ENCODE data around the gene C2orf78.
A peak's percentile ranks its signal among the peaks of the same experiment; 100 is the strongest.
"Not testable (repeated sequence)": the region's sequence is repeated elsewhere in the genome, so short reads cannot be mapped to it uniquely, and the experiment has no call there.

The C2orf78 gene, protein sequence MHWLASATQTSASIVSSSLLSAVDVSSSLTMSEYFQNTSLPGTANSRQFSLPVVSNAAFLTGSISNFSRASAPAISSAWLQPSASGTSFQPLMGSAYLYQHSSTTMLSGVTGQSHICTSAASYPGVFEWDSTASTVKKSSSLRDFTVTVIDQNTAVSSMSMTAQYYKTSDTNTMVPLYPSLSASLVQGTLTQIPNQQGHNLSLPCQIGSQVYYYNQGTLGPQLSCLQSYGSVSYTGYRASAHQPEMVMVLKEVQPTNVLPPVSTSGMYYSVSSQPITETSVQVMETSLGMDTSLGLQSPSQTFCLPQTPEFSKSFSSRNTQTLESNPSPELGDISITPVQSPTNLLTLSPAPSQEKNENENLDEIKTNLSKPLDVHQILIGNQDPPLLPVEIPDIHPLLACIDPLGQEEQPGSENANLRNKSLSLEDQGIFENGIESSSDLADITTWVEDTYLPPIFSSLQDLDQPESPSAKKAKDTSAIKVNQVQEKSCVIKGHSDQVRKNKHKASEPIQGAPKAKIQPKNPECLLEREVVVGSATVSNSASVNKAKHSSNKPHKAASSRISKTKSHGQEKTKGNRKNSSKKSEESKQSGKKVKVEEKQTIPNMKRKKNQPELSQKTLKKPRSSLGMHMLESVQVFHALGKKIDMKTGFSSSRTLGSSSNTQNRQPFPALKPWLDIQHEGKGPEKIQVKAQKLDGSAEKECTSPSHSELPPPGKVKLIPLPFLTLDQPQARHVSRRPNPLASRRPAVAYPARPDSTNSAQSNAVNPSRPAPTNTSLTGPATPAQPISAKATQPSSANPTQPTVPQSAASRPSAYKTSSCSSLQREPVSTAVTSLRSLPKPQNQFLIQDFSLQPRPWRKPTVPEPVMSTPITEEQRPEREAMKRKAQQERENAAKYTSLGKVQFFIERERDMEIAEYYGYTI

DNA sequence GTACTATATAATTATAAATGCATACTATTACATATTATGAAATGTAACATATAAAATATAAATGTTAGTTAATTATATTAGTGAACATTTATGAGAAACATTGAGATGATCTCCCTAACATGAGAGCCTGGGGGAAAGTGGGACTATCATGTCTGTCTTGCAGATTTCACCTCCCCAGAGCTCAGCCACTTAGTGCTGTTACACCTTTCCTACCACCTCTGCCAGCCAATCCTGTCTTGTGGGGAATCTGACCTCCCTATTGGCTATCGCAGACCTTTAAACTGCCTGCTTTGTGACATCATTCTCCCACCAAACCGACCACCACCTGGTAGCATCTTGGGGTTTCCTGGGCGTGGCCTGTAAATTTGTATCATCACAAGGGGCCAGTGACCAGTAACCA, at the start of gene C2orf78:
TSS of gene C2orf78 (plus strand) at position 301 of the 400 bp plus-strand sequence. CDS start 127 bp downstream, outside the sequence.
- not testable (repeated sequence) for DNase-seq

DNA sequence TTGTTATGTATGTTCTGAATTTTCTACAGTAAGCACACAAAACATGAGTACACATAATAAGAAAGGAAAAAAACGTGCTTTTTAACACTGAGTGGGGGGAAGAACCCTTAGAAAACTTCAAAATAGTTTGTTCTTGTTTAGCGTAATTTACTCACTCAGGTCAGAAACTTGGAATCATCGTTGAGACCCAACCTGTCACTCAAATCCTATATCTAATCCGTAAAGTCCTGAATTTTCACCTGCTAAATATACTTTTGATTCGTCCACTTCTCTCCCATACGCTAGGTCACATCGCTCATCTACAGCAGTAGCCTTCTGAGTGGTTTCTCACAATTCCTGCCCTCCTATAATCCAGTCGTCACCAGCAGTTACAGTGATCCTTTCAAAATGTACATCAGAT, 47.6 kb upstream of the C2orf78 start:
- no peak for DNase-seq

DNA sequence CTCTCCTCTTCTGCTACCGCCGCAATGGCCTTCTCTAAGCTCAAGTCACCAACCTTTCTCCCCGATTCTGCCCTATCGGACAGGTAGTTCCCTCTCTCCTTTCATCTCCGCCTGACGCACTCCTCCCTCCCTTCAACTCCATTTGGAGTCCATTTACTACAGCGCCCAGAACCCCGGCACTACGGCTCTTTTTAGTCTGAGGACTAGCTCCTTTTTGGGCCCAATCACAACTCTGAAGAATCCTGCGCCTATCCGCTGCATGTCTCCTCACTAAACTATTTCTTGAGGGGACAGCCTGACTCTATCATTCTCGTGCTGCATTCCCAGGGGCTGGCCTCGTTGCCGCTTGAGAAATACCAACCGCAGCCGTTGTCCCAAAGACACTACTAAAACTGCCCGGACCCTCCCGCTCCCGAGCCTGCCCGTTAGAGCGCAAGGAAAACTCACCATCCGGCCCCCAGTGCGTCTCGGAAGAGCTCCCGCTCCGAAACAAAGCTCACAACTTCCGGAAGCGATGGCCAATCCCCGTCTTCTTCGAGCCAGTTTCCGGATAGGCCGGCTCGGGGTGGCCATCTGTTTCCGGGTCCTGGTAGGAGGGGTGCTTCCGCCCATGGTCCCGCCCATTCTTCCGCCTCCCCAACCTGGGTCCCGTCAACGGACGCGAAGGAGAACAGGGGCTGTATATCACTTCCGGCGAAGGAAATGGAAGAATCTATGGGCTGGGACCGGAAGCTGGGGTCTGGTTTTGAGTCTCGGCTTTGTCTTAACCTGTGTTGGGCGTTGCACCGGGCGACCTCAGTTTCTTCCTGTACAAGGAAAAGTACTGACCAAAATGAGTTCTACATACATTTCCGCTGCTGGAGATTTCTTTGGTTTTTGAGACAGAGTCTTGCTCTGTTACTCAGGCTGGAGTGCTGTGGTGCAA, 46.9 kb upstream of the C2orf78 start, which contains the start of gene TPRKB:
TSS of gene TPRKB (minus strand) at position 491 of the 925 bp plus-strand sequence. CDS start 2,776 bp downstream, outside the sequence.
- DNase-seq, result peak; percentile 86

DNA sequence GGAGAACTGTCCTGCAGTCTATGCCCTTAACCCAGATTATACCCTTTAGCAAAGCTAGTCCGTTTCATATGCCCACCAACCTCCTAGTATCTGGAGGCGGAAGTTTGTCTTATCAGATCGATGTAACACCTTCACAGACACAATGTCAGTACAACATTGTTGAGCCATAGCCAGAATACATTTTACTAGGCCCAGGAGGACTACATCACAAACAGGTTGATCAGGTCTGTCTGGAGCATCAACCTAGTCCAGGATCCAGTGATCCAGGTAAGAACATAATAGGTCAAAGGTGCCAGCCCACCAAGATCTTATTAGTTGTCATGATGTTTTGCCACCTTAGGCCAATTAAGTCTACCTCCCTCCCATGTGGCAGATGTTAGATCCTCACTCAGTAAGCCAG, 44.9 kb upstream of the C2orf78 start:
- no peak for DNase-seq

DNA sequence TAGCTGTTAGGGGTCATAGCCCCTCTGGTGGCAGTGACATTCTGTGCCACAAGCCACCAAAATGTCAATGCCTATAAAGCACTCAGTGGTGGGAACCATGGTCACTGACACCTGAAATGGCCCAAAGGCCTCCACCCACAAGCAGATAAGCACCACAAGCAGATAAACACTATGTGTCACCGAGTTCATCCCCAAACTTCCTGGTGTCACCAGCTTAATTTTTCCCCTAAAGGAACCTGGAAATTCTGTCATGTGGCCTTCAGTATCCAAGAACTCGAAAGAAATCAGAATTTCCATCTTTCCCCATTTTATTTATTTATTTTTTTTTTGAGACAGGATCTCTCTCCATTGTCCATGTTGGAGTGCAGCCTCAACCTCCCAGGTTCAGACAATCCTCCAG, 43.2 kb upstream of the C2orf78 start:
- no peak for DNase-seq

DNA sequence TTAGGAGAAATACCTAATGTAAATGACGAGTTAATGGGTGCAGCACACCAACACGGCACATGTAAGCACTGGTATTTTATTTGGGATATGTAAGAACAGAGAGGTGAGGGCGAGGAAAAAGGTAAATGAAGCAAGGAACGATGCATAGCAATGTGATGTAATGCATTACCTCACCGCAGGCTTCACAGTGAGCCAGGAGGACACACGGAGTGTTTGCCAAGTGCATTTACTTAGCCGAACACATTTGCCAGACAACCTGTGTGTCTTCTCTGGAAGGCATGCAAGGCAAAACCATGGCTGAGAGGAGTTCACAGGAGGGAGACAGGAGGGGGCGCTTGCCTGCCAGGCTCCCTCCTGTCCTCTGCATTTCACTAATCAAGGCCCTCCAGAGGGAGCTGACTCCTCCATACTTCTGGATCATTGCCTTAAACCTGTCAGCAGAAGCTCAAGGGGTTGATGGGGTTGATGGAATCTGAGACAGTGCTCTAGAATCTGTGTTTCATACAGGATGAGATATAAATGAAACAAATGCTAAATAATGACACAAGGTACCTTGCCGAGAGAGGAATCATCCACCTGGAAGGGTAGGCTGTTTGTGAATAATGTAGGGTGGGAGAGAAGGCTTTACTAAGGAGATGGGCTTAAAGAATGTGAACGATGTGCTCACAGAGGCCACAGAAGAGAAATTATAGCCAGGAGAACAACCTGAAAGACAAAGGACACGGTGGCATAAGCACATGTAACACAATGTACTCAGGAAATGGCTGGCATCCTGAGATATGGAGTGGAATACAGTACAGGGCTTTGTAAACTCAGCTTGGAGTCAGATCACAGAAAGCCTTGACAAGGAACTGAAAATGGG, 37.7 kb upstream of the C2orf78 start:
- DNase-seq, result no peak

DNA sequence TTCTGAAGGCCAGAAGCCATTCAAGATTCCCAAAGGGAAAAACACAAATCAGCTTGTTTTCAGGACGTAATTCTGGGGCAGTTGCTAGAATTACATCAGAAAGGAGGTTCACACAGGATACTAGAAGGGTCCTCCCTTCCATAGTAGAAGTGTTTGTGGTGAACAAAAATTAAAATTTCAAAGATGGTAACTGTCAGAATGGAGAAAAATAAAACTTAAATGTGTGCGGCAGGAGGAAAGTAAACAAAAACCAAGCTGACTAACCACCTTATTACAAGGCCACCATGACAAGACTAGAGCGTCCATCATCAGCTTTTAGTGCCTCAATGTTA, 37.1 kb upstream of the C2orf78 start:
- DNase-seq, result no peak

DNA sequence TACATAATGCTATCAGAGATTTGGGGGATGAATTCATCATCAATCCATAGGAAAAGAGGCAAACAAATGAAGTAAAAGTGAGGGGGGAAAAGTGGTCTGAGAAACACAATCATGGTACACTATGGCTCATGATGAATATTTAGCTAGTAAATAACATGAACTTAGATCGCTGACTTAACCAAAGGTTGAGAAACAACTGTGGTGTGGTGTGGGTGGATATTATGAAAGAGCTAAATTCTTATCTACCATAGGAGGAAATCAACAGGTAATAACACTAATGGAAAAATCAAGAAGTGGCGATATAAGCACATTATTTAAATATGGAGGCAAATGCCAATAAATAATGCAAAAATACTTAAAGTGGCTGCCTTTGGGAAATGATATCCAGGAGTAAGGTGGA, 34.7 kb upstream of the C2orf78 start:
- no peak for DNase-seq

DNA sequence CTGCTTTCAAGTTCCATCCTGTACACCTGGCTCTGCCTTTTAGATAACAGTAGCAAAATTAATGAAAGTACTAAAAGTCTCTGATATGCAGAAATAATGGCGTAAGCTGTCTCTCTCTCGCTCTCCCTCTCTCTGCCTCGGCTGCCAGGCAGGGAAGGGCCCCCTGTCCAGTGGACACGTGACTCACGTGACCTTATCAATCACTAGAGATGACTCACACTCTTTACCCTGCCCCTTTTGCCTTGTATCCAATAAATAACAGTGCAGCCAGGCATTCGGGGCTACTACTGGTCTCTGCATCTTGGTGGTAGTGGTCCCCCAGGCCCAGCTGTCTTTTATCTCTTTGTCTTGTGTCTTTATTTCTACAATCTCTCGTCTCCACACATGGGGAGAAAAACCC, 29.7 kb upstream of the C2orf78 start:
- not testable (repeated sequence) for DNase-seq

DNA sequence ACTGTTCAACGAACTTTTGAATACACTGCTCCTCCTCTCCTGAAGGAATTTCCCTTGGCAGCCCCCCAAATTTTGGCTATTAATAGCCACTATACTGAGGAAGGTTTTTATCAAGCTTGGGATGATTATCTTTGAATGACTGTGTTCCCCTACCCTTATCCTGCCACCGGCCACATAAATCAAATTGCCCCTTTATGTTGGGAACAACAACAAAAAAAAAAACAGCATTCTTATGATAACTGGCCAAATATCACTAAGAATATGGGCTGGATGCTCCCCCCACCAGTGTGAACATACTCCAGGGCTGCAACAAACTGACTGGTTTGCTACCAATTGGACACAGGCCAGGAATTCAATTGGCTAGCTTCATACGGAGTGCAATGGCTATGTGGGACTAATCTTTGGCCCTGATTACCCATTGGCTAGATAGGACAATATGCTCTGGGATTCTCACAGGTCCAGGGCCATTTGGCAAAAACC, 24.7 kb upstream of the C2orf78 start:
- no peak for DNase-seq

DNA sequence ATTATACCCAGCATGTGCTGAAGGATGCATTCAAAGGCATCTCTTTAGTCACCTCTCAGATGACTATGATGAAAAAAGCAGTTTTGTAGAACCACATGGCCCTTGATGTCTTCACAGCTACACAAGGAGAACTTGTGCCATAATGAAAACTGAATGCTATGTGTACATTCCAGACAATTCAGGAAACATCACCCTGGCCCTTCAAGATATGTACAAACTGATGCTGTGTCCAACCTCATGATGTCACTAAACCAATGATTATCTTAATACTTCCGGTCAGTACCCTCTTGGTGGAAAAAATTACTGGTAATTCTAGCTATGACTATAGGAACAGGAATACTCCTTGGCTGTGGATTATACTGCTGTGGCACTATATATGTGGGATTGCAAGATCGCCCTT, 24.1 kb upstream of the C2orf78 start:
- no peak for DNase-seq

DNA sequence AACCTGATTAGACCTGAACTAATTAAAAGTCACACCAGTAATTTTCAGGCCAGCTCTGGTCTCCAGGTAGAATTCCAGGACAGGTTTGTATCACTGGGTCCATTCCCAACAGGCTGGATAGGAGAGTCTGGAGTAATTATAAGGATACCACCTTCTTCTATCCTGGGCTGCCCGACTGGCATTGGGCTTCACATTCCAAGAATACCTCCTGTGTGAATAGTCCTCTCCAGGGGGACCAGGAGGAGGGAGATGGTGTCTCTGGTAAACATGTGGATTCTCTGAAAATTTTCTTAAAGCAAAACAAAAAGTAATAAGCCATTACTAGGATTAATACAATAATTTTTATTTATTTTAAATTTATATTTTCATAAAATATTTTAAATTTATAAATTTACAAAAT, 21.4 kb upstream of the C2orf78 start:
- no peak for DNase-seq

DNA sequence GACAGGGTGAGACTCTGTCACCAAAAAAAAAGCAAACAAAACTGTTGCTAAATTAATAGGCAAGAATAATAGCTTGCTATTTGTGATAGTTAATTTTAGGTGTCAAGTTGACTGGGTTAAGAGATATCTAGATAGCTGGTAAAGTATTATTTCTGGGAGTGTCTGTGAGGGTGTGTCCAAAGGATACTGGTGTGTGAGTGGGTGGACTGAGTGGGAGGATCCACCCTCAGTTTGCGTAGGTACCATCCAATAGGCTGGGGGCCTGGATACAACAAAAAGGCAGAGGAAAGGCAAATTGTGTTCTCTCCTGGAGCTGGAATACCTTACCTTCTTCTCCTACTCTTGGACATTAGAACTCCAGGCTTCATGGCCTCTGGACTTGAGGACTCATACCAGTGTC, 19.0 kb upstream of the C2orf78 start:
- DNase-seq, result no peak

DNA sequence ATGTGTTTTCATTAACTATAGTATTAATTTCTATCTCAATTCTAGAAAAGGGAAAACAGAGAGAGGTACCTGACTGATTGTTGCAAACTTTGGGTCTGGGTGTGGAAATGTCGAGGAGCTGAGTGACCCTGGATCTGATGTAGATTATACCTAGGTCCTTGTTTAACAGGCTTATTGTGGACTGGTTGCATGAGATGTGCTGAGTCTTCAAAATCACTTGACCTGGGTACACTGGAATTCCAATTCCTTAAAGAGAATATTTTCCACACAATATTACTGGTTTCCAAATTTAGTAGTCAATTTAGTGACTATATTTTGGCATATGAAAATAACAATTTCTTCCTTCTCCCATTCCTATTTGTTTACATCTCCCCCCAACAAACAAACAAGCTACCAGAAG, 17.6 kb upstream of the C2orf78 start:
- no peak for DNase-seq

DNA sequence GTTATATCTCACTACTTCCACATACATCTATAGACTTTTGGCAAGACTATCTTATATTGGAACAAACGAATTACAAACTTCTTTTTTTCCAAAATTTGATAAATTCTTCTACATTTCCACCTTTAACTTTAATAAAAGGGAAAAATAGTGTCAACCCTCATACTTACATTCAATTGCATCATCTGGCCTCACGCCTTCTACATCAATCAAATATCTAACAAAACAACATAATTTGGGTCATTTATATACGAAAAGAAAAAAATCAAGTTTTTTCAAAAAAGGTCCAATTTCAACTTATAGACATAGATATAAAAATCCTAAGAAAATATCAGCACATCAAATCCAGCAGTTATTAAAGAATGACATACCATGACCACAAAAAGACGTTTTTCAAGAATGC, 17.0 kb upstream of the C2orf78 start:
- DNase-seq, result no peak

DNA sequence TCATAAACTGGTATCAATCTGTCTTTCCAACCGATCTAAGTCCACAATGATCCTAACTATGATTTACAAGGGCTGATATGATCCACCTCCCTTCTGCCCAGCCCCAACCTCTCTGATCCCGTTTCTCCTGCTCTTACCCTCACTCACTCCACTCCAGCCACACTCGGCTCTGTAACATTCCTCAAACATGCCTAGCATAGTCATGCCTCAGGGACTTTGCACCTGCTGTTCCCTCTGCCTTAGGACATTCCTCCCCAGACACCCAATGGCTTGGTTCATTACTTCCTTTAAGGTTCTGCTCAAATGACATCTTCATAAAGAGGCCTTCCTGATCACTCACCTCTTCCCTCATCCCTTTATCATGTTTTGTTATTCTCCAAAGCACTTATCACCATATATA, 13.3 kb upstream of the C2orf78 start:
- DNase-seq, result no peak

DNA sequence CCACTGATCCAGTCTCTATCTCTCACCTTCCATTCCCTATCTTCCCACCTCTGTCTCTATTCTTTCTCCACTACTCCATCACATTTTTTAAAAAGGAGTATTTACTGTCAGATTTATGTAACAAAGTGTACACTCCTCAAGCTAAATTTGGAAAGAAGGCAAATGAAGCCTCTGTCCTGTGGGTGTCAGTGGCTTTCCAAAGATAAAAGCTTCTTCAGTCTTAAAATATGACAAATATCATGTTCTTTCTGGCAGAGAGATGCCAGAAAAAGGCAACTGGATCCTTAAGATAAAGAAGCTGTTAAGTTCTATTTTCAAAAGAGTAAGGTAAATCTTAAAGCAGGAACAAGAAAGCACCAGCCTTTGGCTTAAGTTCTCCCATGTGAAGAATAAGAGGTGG, 11.2 kb upstream of the C2orf78 start:
- DNase-seq, result no peak

DNA sequence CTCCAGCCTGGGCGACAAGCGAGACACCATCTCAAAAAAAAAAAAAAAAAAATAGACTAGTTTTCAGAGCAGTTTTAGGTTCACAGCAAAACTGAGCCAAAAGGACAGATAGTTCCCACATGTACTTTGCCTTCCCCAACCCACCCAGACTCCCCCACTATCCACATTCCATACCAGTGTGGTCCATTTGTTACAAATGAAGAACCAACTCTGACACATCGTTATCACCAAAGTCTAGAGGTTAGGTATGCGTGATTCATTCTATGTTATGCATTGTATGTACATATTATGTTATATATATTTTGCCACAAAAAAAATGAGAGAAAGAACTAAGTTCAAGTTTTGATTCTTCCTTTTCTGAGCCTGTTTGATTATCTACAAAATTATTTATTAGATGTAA, 7.6 kb upstream of the C2orf78 start:
- no peak for DNase-seq

DNA sequence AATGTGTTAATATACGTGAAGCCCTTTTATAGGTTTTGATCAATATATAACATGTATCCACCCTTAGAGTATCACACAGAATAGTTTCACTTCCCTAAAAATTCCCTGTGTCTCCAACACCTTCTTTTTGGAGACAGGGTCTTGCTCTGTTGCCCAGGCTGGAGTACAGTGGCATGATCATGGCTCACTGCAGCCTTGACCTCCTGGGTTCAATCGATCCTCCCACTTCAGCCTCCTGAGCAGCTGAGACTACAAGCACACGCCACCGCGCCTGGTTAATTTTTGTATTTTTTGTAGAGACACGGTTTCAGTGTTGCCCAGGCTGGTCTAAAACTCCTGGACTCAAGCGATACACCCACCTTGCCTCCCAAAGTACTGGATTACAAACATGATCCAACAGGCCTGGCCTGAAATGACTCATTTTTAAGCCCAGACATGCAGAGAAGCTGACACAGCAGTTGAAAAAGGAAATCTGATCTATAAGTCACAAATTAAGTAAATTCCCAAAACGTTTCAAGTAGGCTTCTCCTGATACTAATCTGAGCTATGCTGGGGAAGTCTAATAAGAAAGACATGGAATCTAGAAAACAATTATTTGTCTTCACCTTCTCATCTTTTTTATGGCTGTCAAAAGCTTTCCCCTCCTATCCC, 7.0 kb upstream of the C2orf78 start:
- no peak for DNase-seq

DNA sequence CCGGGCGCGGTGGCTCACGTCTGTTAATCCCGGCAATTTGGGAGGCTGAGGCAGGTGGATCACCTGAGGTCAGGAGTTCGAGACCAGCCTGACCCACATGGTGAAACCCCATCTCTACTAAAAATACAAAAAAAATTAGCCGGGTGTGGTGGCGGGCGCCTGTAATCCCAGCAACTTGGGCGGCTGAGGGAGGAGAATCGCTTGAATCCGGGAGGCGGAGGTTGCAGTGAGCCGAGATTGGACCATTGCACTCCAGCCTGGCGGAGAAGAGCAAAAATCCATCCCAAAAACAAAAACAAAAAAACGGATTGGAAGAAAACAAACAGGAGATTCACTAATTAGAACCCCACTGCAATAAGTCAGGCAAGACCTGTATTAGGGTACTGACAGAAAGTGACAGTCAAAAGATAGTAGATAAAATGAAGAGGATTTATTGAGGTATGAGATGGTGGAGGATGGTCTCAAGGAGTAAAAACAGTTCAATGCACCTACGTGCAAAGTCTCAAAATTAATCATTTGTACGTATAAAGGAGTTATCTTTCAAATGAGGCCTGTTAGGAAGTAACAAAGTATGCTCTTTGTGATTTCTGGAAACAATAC, 5.0 kb upstream of the C2orf78 start:
- DNase-seq, result not testable (repeated sequence)

Measured in GOT3 (cell line).